K562 (cell line): ENCODE data around the gene FGF21. TPM values are rescaled to one million over a fixed set of nuclear protein-coding genes. Genes with fewer than 3 reads are reported as not detected.

Experiments
- ARHGAP35 ChIP-seq: fragments of 450-650 bp; IDR thresholded peaks from 2 replicates; pipeline ENCODE4 v1.6.1; 2018; ENCODE audit not compliant: partially characterized antibody
- ARID3A ChIP-seq: IDR thresholded peaks from 2 replicates; pipeline ENCODE4 v1.6.1; 2012; ENCODE audit warnings: low read depth, low read length, improper control_type of control experiment, borderline replicate concordance
- ELF2 ChIP-seq: fragments of 250-450 bp; sonication (Bioruptor Pico); IDR thresholded peaks from 2 replicates; pipeline ENCODE4 v1.5.0; 2021; ENCODE audit warnings: mild to moderate bottlenecking
- FOXA1 ChIP-seq: fragments of 450-650 bp; IDR thresholded peaks from 2 replicates; pipeline ENCODE4 v1.6.1; 2016; ENCODE audit warnings: mild to moderate bottlenecking, borderline replicate concordance
- HIVEP1 ChIP-seq: fragments of 250-450 bp; sonication (Bioruptor Pico); IDR thresholded peaks from 2 replicates; pipeline ENCODE4 v1.4.0; 2020; ENCODE audit warnings: mild to moderate bottlenecking
- HOXB6 ChIP-seq: fragments of 250-450 bp; sonication (Bioruptor Pico); IDR thresholded peaks from 2 replicates; pipeline ENCODE4 v1.5.1; 2022; ENCODE audit warnings: mild to moderate bottlenecking, borderline replicate concordance
- KLF13 ChIP-seq: fragments of 450-650 bp; IDR thresholded peaks from 2 replicates; pipeline ENCODE4 v1.6.1; 2016; ENCODE audit warnings: missing genetic modification characterization, low read depth, mild to moderate bottlenecking, missing compliant biosample characterization, moderate library complexity, borderline replicate concordance
- MCM2 ChIP-seq: fragments of 450-650 bp; IDR thresholded peaks from 2 replicates; pipeline ENCODE4 v1.6.1; 2017; ENCODE audit warnings: low read depth, mild to moderate bottlenecking
- PHB ChIP-seq: fragments of 250-450 bp; sonication (Bioruptor Pico); IDR thresholded peaks from 2 replicates; pipeline ENCODE4 v1.5.0; 2021
- PHTF2 ChIP-seq: fragments of 250-450 bp; sonication (Bioruptor Pico); IDR thresholded peaks from 2 replicates; pipeline ENCODE4 v1.5.0; 2021; ENCODE audit warnings: mild to moderate bottlenecking
- PYGO2 ChIP-seq: fragments of 450-650 bp; IDR thresholded peaks from 2 replicates; pipeline ENCODE4 v1.6.1; 2016; ENCODE audit warnings: mild to moderate bottlenecking, missing genetic modification characterization, moderate library complexity, missing compliant biosample characterization
- RFX5 ChIP-seq: IDR thresholded peaks from 2 replicates; pipeline ENCODE4 v1.6.1; 2011; ENCODE audit warnings: low read depth, mild to moderate bottlenecking, improper control_type of control experiment, low read length
- ZBED1 ChIP-seq: IDR thresholded peaks from 2 replicates; pipeline ENCODE4 v1.6.1; 2014
- ZNF444 ChIP-seq: fragments of 250-450 bp; sonication (Bioruptor Pico); IDR thresholded peaks from 2 replicates; pipeline ENCODE4 v1.4.0; 2020; ENCODE audit warnings: mild to moderate bottlenecking, moderate library complexity
- ZNF695 ChIP-seq: fragments of 450-650 bp; formaldehyde crosslinking; IDR thresholded peaks from 2 replicates; pipeline ENCODE4 v1.4.0; 2020; ENCODE audit warnings: mild to moderate bottlenecking, moderate library complexity
- polyA plus RNA-seq, 8 experiments: library from polyadenylated mRNA; depleted of rRNA in 4 of 8; stranded (reverse) in 5 of 8; unstranded in 3 of 8; fragments of >200 nt; fragmentation: Nextera tagmentation in 2 of 8; fragmentation: Illumina TruSeq in 1 of 8; extraction: Ambion mirVana in 2 of 8; extraction: Trizol in 1 of 8; gene quantifications; 2 replicates each; pipeline versions ENCODE4 v1.2.1 to v1.2.3, GENCODE V29; 2011 to 2014; ENCODE audit warnings: inconsistent platforms in 1 of 8, missing spikeins in 1 of 8
- total RNA-seq, 7 experiments: library from RNA; depleted of rRNA in 6 of 7; stranded (reverse); fragments of >200 nt in 6 of 7; fragmentation: Illumina TruSeq in 2 of 7; extraction: Trizol in 2 of 7; gene quantifications; 2 replicates each; pipeline versions ENCODE4 v1.2.1 to v1.2.3, GENCODE V29; 2011 to 2021; ENCODE audit warnings: low replicate concordance in 1 of 7
- TF ChIP-seq, protein P1 (sequence below), 2 experiments: IDR thresholded peaks in 1 of 2; conservative IDR thresholded peaks in 1 of 2; 2 replicates each; pipeline ENCODE4 v1.6.1; 2016; ENCODE audit warnings: low read depth in 2 of 2, mild to moderate bottlenecking in 1 of 2, missing compliant biosample characterization in 1 of 2, missing genetic modification characterization in 1 of 2, moderate library complexity in 1 of 2
- TF ChIP-seq, protein P2 (sequence below): fragments of 250-450 bp; sonication (Bioruptor Pico); IDR thresholded peaks from 2 replicates; pipeline ENCODE4 v1.5.0; 2021
- TF ChIP-seq, protein P3 (sequence below): fragments of 450-650 bp; IDR thresholded peaks from 2 replicates; pipeline ENCODE4 v1.6.1; 2016; ENCODE audit warnings: missing biosample characterization, missing genetic modification characterization
- TF ChIP-seq, protein P4 (sequence below): fragments of 200-800 bp; sonication (Bioruptor generic); IDR thresholded peaks from 2 replicates; pipeline ENCODE4 v1.6.1; 2017; ENCODE audit warnings: missing genetic modification characterization, missing compliant biosample characterization

FGF21 gene
- total and polyA plus RNA-seq, 9 of the 15 experiments (the other 6 are each of a cell fraction or from before 2014, with no cell fraction given): 0.04 to 0.77 (median 0.09) TPM; not detected in 6

- TF ChIP-seq, protein P1, sequence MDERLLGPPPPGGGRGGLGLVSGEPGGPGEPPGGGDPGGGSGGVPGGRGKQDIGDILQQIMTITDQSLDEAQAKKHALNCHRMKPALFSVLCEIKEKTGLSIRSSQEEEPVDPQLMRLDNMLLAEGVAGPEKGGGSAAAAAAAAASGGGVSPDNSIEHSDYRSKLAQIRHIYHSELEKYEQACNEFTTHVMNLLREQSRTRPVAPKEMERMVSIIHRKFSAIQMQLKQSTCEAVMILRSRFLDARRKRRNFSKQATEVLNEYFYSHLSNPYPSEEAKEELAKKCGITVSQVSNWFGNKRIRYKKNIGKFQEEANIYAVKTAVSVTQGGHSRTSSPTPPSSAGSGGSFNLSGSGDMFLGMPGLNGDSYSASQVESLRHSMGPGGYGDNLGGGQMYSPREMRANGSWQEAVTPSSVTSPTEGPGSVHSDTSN (CRISPR knock-in tag; IDR thresholded peaks at IDR 0.05; ENCODE audit: low read depth): no peak
- TF ChIP-seq, protein P1 (tag; conservative IDR thresholded peaks at IDR 0.05; ENCODE audit: low read depth): no peak
- no peak for TF ChIP-seq PHTF2 (CRISPR knock-in tag)
- TF ChIP-seq ARID3A: no peak
- TF ChIP-seq HOXB6 (CRISPR knock-in tag): no peak
- TF ChIP-seq ZNF695 (CRISPR knock-in tag): no peak
- no peak for TF ChIP-seq PYGO2 (tag)
- no peak for TF ChIP-seq HIVEP1 (CRISPR knock-in tag)
- no peak for TF ChIP-seq PHB (CRISPR knock-in tag)
- TF ChIP-seq KLF13 (tag): no peak
- TF ChIP-seq, protein P2, sequence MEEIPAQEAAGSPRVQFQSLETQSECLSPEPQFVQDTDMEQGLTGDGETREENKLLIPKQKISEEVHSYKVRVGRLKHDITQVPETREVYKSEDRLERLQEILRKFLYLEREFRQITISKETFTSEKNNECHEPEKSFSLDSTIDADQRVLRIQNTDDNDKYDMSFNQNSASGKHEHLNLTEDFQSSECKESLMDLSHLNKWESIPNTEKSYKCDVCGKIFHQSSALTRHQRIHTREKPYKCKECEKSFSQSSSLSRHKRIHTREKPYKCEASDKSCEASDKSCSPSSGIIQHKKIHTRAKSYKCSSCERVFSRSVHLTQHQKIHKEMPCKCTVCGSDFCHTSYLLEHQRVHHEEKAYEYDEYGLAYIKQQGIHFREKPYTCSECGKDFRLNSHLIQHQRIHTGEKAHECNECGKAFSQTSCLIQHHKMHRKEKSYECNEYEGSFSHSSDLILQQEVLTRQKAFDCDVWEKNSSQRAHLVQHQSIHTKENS: no peak
- TF ChIP-seq ELF2 (CRISPR knock-in tag): peak; percentile 18; the same call in 1 of the 2 replicates
- TF ChIP-seq ARHGAP35: no peak
- no peak for TF ChIP-seq ZBED1
- no peak for TF ChIP-seq RFX5
- TF ChIP-seq, protein P3, sequence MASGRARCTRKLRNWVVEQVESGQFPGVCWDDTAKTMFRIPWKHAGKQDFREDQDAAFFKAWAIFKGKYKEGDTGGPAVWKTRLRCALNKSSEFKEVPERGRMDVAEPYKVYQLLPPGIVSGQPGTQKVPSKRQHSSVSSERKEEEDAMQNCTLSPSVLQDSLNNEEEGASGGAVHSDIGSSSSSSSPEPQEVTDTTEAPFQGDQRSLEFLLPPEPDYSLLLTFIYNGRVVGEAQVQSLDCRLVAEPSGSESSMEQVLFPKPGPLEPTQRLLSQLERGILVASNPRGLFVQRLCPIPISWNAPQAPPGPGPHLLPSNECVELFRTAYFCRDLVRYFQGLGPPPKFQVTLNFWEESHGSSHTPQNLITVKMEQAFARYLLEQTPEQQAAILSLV (tag): no peak
- no peak for TF ChIP-seq ZNF444
- TF ChIP-seq, protein P4, sequence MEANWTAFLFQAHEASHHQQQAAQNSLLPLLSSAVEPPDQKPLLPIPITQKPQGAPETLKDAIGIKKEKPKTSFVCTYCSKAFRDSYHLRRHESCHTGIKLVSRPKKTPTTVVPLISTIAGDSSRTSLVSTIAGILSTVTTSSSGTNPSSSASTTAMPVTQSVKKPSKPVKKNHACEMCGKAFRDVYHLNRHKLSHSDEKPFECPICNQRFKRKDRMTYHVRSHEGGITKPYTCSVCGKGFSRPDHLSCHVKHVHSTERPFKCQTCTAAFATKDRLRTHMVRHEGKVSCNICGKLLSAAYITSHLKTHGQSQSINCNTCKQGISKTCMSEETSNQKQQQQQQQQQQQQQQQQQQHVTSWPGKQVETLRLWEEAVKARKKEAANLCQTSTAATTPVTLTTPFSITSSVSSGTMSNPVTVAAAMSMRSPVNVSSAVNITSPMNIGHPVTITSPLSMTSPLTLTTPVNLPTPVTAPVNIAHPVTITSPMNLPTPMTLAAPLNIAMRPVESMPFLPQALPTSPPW (CRISPR knock-in tag): peak; percentile 41; the same call in 1 of the 2 replicates
- no peak for TF ChIP-seq MCM2
- no peak for TF ChIP-seq FOXA1
Measured at GRCh38 chr19:48724796-48725753, 30.2 kb upstream of the FGF21 start (continued).
